ENCODE data around the gene HYAL2.
A peak's percentile ranks its signal among the peaks of the same experiment; 100 is the strongest.

HYAL2 gene

DNA sequence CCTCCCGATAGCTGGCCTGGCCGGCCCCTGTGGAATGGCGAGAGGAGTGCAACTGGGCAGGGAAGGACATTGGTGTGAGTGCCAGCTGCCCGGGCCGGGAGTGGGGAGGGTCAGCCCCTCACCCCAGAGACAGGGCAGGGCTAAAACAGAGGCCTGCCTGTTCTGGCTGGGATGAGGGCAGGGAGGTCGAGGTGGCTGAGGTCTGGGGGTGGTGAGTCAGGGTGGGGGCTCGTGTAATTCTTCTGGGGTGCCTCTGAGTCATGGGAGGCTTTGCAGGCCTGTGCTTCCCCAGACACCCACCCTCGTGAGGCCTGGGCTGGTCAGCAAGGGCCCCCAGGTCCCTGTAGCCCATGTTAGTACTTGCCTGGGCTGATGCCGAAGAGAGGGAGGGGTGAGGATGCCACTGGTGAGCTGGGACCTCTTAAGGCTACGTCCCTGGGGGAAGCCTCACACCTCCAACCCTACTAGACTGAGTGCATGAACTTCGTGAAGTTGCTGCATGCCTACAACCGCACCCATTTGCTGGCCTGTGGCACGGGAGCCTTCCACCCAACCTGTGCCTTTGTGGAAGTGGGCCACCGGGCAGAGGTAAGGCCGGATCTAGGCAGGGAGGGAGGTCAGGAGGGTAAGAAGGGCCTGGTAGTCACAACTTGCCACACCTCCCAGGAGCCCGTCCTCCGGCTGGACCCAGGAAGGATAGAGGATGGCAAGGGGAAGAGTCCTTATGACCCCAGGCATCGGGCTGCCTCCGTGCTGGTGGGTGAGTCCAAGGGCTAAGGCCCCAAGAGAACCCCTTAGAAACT, 51.9 kb downstream of the HYAL2 start:
- TF ChIP-seq ZSCAN16 (tag by site-specific recombination; IDR thresholded peaks at IDR 0.05) (no peak), ZNF341 (tag by site-specific recombination; IDR thresholded peaks at IDR 0.05; ENCODE audit: low read depth) (no peak), ZNF37A (tag by site-specific recombination; IDR thresholded peaks at IDR 0.05) (no peak), ZNF311 (tag by site-specific recombination; IDR thresholded peaks at IDR 0.05; ENCODE audit: borderline replicate concordance) (no peak), ZNF394 (tag by site-specific recombination; IDR thresholded peaks at IDR 0.05; ENCODE audit: borderline replicate concordance) (no peak), ZNF621 (tag by site-specific recombination; IDR thresholded peaks at IDR 0.05) (no peak), ZBTB48 (tag by site-specific recombination; IDR thresholded peaks at IDR 0.05) (no peak), ZNF654 (tag by site-specific recombination; IDR thresholded peaks at IDR 0.05; ENCODE audit: low read depth) (no peak), ZNF529 (tag by site-specific recombination; IDR thresholded peaks at IDR 0.05; ENCODE audit: insufficient replicate concordance) (no peak), ZFP69B (tag by site-specific recombination; IDR thresholded peaks at IDR 0.05) (no peak), ZNF292 (tag by site-specific recombination; IDR thresholded peaks at IDR 0.05; ENCODE audit: borderline replicate concordance, low read depth) (no peak), ZBTB21 (tag by site-specific recombination; IDR thresholded peaks at IDR 0.05) (no peak), ZNF843 (tag by site-specific recombination; IDR thresholded peaks at IDR 0.05) (no peak)
- no peak overlapping the region for H3K4me3 ChIP-seq (ENCODE audit: low read depth, low read length)
- H3K9me3 ChIP-seq (ENCODE audit: control insufficient read depth, insufficient read depth, low read depth, low read length), result no peaks in the 10 kb centered on the region
- POLR2A ChIA-PET, result no interaction called here
- H3K4me1 ChIP-seq (ENCODE audit: control insufficient read depth, insufficient read depth, low read length), result no peaks in the 10 kb centered on the region
- CTCF ChIA-PET, result interaction anchor here (0.6 to 3.8 kb wide), 10 partner anchors 7 to 85 kb away, joined by 3 to 38 read pairs (median 6); no protein-coding TSS in a partner anchor
- no peak overlapping the region for H3K27ac ChIP-seq (ENCODE audit: extremely low read depth, low read depth, low read length)
- H3K36me3 ChIP-seq (ENCODE audit: control insufficient read depth in 2 of 2, insufficient read depth in 1 of 2, low read length in 2 of 2), result no peaks in the 10 kb centered on the region

DNA sequence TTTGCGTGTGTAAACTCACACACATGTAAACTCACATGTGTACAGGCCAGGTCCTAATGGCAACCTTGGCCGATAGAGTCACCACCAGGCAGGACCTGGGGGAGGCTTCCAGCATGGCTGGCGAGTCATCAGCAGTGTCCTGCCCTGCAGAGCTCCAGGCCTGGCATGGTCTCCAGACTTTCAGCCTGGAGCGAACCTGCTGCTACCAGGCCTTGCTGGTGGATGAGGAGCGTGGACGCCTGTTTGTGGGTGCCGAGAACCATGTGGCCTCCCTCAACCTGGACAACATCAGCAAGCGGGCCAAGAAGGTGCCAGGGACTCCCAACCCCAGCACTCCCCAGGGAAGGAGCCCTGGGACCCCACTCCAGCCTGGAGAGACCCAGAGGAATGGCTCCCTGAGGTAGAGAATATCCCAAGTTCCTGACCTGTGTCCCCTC, 52.5 kb downstream of the HYAL2 start:
- Histone ChIP-seq H3K9me3 (ENCODE audit: control insufficient read depth, insufficient read depth, low read depth, low read length) (no peaks in the 10 kb centered on the region), H3K4me3 (ENCODE audit: low read depth, low read length) (no peak overlapping the region), H3K4me1 (ENCODE audit: control insufficient read depth, insufficient read depth, low read length) (peaks cover under 1% of the 10 kb centered on the region; the same call in 1 of the 2 replicates), H3K27ac (ENCODE audit: extremely low read depth, low read depth, low read length) (no peak overlapping the region), H3K36me3 (ENCODE audit: control insufficient read depth in 2 of 2, insufficient read depth in 1 of 2, low read length in 2 of 2) (no peaks in the 10 kb centered on the region)
- CTCF ChIA-PET, result interaction anchor here (1.4 to 3.8 kb wide), 4 partner anchors 10 to 78 kb away, joined by 4 to 38 read pairs (median 5); no protein-coding TSS in a partner anchor
- TF ChIP-seq WT1 (tag by site-specific recombination; IDR thresholded peaks at IDR 0.05), result no peak
- TF ChIP-seq ZIC2 (tag by site-specific recombination; IDR thresholded peaks at IDR 0.05), result peak; percentile 24; the same call in 1 of the 2 replicates
- POLR2A ChIA-PET, result no interaction called here

DNA sequence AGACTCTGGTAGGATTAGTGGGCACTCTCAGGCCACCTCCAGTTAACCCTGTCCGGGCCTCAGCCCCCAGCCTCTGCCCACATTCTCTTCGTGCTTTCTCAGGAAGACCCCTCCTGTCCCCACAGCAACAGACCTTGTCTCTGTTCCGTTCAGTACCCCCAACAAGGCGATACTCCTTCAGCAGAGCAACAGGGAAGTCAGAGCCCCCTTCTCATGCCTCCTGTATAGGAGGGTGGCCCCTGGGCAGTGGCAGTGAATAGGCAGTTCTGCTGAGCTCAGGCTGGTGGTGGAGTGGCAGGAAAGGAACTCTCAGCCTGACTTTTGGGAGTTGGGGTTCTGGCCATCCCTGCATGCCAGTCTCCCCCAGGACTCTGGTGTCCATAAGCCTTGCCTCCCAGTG, 53.1 kb downstream of the HYAL2 start:
- Histone ChIP-seq H3K27ac (ENCODE audit: extremely low read depth, low read depth, low read length) (no peak overlapping the region), H3K4me1 (ENCODE audit: control insufficient read depth, insufficient read depth, low read length) (peaks cover 3% of the 10 kb centered on the region; the same call in 1 of the 2 replicates), H3K36me3 (ENCODE audit: control insufficient read depth in 2 of 2, insufficient read depth in 1 of 2, low read length in 2 of 2) (no peaks in the 10 kb centered on the region), H3K4me3 (ENCODE audit: low read depth, low read length) (no peak overlapping the region), H3K9me3 (ENCODE audit: control insufficient read depth, insufficient read depth, low read depth, low read length) (no peaks in the 10 kb centered on the region)
- no peak for TF ChIP-seq SP3 (tag by site-specific recombination; IDR thresholded peaks at IDR 0.05)
- ChIA-PET CTCF (interaction anchor here (0.6 to 3.8 kb wide), 6 partner anchors 9 to 77 kb away, joined by 3 to 38 read pairs (median 4); partner anchors contain the start of gene HYAL2), POLR2A (no interaction called here)

DNA sequence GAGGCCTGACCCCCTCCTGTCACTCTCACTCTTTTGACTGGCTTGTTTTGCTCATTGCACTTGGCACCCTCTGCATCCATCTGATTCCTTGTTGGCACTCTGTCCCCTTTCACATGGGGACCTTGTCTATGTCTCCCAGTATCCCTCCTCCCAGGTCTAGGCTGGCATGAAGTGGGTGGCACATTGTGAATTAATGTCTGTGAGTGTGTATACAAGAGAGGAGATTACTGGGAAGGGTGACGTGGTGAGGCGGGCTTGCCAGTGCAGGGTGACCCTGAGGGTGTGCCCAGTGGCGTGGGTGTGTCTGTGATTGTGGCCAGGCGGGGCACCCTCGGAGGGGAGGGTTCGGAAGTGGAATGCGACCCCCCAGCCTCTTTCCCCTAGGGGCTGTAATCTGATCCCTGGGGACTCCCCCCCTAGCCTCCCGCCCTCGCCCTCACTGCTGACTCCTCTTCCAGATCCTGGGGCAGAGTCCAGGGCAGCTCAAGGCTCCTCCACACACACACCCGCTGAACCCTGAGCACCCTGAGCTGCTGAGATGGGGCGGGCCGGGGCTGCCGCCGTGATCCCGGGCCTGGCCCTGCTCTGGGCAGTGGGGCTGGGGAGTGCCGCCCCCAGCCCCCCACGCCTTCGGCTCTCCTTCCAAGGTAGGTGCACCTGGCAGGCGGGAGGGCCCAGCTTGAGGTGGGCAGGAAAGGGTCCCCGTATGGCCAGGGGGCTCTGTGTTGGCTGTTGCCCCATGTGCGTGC, 53.7 kb downstream of the HYAL2 start, which contains the start of gene SEMA3B:
Gene SEMA3B, plus strand, starts transcription at position 445 of the 749 bp plus-strand sequence. Its CDS starts 94 bp downstream, at position 539.
- Histone ChIP-seq H3K4me3 (ENCODE audit: low read depth, low read length) (no peak within 1 kb of the TSS), H3K4me1 (ENCODE audit: control insufficient read depth, insufficient read depth, low read length) (peaks cover 3% of the 10 kb centered on the region; the same call in 1 of the 2 replicates)
- CTCF ChIA-PET, result interaction anchor here (0.6 to 3.8 kb wide), 6 partner anchors 9 to 77 kb away, joined by 3 to 38 read pairs (median 4); partner anchors contain the start of gene HYAL2
- TF ChIP-seq, protein P1, sequence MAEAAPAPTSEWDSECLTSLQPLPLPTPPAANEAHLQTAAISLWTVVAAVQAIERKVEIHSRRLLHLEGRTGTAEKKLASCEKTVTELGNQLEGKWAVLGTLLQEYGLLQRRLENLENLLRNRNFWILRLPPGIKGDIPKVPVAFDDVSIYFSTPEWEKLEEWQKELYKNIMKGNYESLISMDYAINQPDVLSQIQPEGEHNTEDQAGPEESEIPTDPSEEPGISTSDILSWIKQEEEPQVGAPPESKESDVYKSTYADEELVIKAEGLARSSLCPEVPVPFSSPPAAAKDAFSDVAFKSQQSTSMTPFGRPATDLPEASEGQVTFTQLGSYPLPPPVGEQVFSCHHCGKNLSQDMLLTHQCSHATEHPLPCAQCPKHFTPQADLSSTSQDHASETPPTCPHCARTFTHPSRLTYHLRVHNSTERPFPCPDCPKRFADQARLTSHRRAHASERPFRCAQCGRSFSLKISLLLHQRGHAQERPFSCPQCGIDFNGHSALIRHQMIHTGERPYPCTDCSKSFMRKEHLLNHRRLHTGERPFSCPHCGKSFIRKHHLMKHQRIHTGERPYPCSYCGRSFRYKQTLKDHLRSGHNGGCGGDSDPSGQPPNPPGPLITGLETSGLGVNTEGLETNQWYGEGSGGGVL (tag by site-specific recombination; IDR thresholded peaks at IDR 0.05), result peak; percentile 93
- TF ChIP-seq ZNF202 (tag by site-specific recombination; IDR thresholded peaks at IDR 0.05; ENCODE audit: borderline replicate concordance), result no peak
- TF ChIP-seq KLF1 (tag by site-specific recombination; IDR thresholded peaks at IDR 0.05), result peak; percentile 99
- peak; percentile 76 for TF ChIP-seq GLIS1 (tag by site-specific recombination; IDR thresholded peaks at IDR 0.05)
- peak; percentile 33; the same call in 1 of the 2 replicates for TF ChIP-seq KLF8 (tag by site-specific recombination; IDR thresholded peaks at IDR 0.05)
- TF ChIP-seq ZNF664 (tag by site-specific recombination; IDR thresholded peaks at IDR 0.05), result no peak
- peak; percentile 61 for TF ChIP-seq EGR2 (tag by site-specific recombination; IDR thresholded peaks at IDR 0.05; ENCODE audit: low read depth)
- TF ChIP-seq SP7 (tag by site-specific recombination; IDR thresholded peaks at IDR 0.05), result peak; percentile 46; the same call in 1 of the 2 replicates
- peak; percentile 84 for TF ChIP-seq ZFHX2 (tag by site-specific recombination; conservative IDR thresholded peaks at IDR 0.05)
- TF ChIP-seq WT1 (tag by site-specific recombination; IDR thresholded peaks at IDR 0.05), result peak; percentile 66

More for the DNA sequence above, 53.7 kb downstream of the HYAL2 start, which contains the start of gene SEMA3B:
- no peak within 1 kb of the TSS for H3K27ac ChIP-seq (ENCODE audit: extremely low read depth, low read depth, low read length)
- no peaks in the 10 kb centered on the region for H3K9me3 ChIP-seq (ENCODE audit: control insufficient read depth, insufficient read depth, low read depth, low read length)
- H3K36me3 ChIP-seq (ENCODE audit: control insufficient read depth in 2 of 2, insufficient read depth in 1 of 2, low read length in 2 of 2), result no peaks in the 10 kb centered on the region
- POLR2A ChIA-PET, result interaction anchor here (1.7 kb wide), 1 partner anchor 59 kb away, joined by 4 read pairs; the partner anchor contains the start of gene TUSC2
